ENCODE data around the gene ANKUB1.

GRCh38 chr3:149713730-149714654 lies 78.4 kb downstream of the ANKUB1 start:
- TF ChIP-seq CTCF (IDR thresholded peaks at IDR 0.05) (no peak), EP300 (IDR thresholded peaks at IDR 0.05) (no peak), POLR2AphosphoS5 (IDR thresholded peaks at IDR 0.05) (no peak), POLR2A (IDR thresholded peaks at IDR 0.05) (no peak)
